Gastroesophageal sphincter (tissue), 4 donors: Measurements from ENCODE around the gene RAMACL. TPM values are rescaled to one million over a fixed set of nuclear protein-coding genes. Genes with fewer than 3 reads are reported as not detected.

Source experiments
- ATAC-seq: fragments of 150-250 bp; one replicate; pipeline ENCODE4 v1.9.1; 2016; ENCODE audit warnings: mild to moderate bottlenecking, moderate library complexity
- H3K27ac ChIP-seq, 4 donors: fragments of 200-600 bp; sonication (generic) in 3 of 4; 1 replicate in 3 of 4; 2 replicates in 1 of 4; pipeline ENCODE4 v1.5.1; 2016 to 2019
- H3K27me3 ChIP-seq: fragments of 200-600 bp; sonication (generic); one replicate; pipeline ENCODE4 v1.5.1; 2019
- H3K36me3 ChIP-seq, 2 donors: fragments of 200-600 bp; sonication (generic); one replicate each; pipeline ENCODE4 v1.5.1; 2019; ENCODE audit warnings: control low read depth in 1 of 2
- H3K4me1 ChIP-seq, 3 donors: fragments of 200-600 bp; sonication (generic); 1 replicate in 2 of 3; 2 replicates in 1 of 3; pipeline ENCODE4 v1.5.1; 2016 to 2019; ENCODE audit warnings: control low read depth in 2 of 3
- H3K4me3 ChIP-seq, 2 donors: fragments of 200-600 bp; sonication (generic); one replicate each; pipeline ENCODE4 v1.5.1; 2019; ENCODE audit warnings: mild to moderate bottlenecking in 1 of 2, moderate library complexity in 1 of 2
- H3K9me3 ChIP-seq, 3 donors: fragments of 200-600 bp; sonication (generic); one replicate each; pipeline ENCODE4 v1.5.1; 2017 to 2019; ENCODE audit warnings: control low read depth in 2 of 3
- EP300 ChIP-seq: sonication (generic); formaldehyde crosslinking; IDR thresholded peaks from one replicate; pipeline ENCODE4 v1.6.1; 2017; ENCODE audit warnings: antibody characterized with exemption, mild to moderate bottlenecking
- POLR2A ChIP-seq, 2 donors: fragments of 450-650 bp; IDR thresholded peaks; one replicate each; pipeline ENCODE4 v1.6.1; 2017; ENCODE audit warnings: antibody characterized with exemption in 2 of 2, mild to moderate bottlenecking in 2 of 2, moderate library complexity in 1 of 2
- POLR2AphosphoS5 ChIP-seq: sonication (generic); formaldehyde crosslinking; IDR thresholded peaks from one replicate; pipeline ENCODE4 v1.6.1; 2017; ENCODE audit warnings: antibody characterized with exemption
- WGBS, 2 donors: methylation state at CpG; one replicate each; pipeline ENCODE4 v1.1.5; 2018; ENCODE audit warnings: low coverage in 1 of 2; 5-methylcytosine and 5-hydroxymethylcytosine counted together
- total RNA-seq, 4 donors: library from RNA; depleted of rRNA; stranded (reverse); fragments of >200 nt; gene quantifications; one replicate each; pipeline ENCODE4 v1.1.0, GENCODE V29; 2016
- TF ChIP-seq, protein P1 (sequence below), 4 experiments: fragments of 200-600 bp in 2 of 4; fragments of 450-650 bp in 2 of 4; sonication (generic) in 1 of 4; IDR thresholded peaks; one replicate each; pipeline ENCODE4 v1.5.1; 2017 to 2019; ENCODE audit warnings: antibody characterized with exemption in 4 of 4, mild to moderate bottlenecking in 2 of 4, moderate library complexity in 2 of 4

The RAMACL gene
- total RNA-seq, 4 donors from 2014 or later: 0.27 to 2.5 (median 1.7) TPM

DNA sequence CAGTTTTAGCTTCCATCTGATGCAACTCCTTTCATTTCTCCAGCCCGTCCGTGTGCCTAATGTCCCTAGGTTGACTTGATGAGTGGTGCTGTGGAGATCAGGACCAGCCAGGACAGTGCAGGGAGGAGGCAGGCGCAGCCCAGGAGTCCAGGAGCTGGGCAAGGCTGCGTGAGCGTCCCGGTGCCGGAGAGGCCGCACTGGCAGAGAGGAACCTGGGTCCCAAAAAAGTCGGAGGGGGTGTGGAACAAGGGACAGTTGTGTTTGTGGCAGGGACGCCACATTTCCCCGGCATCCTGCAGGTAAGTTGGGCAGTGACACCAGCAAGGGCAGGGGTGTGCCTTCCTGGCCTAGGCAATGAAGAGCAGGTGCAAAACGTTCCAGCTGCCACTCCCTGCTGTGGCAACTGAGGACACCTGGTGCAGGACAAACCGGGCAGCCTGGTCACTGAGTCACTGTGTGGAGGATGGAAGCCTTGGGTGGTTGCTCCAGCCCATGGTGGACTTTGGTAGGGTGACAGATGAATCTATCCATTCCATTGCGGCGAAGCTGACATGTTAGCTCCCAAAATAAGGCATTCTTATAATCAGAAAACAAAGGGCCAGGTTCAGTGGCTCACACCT lies 53.2 kb downstream of the RAMACL start:
- Histone ChIP-seq H3K27me3 (no peaks in the 10 kb centered on the region), H3K4me1 (no peaks in the 10 kb centered on the region), H3K27ac (no peak overlapping the region), H3K4me3 (no peak overlapping the region), H3K9me3 (no peaks in the 10 kb centered on the region), H3K36me3 (peaks cover 0 to 86% of the 10 kb centered on the region in 2 donors)
- 95 to 97% methylated on average over 4 to 5 of the region's 15 CpGs for WGBS, 2 donors
- TF ChIP-seq EP300 (no peak), POLR2AphosphoS5 (no peak), POLR2A (IDR thresholded peaks at IDR 0.05) (no peak)
- TF ChIP-seq, protein P1, sequence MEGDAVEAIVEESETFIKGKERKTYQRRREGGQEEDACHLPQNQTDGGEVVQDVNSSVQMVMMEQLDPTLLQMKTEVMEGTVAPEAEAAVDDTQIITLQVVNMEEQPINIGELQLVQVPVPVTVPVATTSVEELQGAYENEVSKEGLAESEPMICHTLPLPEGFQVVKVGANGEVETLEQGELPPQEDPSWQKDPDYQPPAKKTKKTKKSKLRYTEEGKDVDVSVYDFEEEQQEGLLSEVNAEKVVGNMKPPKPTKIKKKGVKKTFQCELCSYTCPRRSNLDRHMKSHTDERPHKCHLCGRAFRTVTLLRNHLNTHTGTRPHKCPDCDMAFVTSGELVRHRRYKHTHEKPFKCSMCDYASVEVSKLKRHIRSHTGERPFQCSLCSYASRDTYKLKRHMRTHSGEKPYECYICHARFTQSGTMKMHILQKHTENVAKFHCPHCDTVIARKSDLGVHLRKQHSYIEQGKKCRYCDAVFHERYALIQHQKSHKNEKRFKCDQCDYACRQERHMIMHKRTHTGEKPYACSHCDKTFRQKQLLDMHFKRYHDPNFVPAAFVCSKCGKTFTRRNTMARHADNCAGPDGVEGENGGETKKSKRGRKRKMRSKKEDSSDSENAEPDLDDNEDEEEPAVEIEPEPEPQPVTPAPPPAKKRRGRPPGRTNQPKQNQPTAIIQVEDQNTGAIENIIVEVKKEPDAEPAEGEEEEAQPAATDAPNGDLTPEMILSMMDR (IDR thresholded peaks at IDR 0.05): no peak
- ATAC-seq: no peak

Other genes starting within 250 kb of the RAMACL start
- 10 to 100 TPM; 21.4 to 32.2 (median 26.1) TPM for gene SFT2D1, start 244.1 kb downstream of the RAMACL start, total RNA-seq
- gene MPC1, start 203.7 kb downstream of the RAMACL start, total RNA-seq: 10 to 100 TPM; 57.9 to 93.2 (median 72.8) TPM
- 100 to 1,000 TPM in 1 of 4 donors, 10 to 100 TPM in 3; 55.4 to 119 (median 76.4) TPM for gene RPS6KA2, start 40.6 kb upstream of the RAMACL start, total RNA-seq